ENCODE measurements around the gene RBM33.

RBM33 gene

DNA sequence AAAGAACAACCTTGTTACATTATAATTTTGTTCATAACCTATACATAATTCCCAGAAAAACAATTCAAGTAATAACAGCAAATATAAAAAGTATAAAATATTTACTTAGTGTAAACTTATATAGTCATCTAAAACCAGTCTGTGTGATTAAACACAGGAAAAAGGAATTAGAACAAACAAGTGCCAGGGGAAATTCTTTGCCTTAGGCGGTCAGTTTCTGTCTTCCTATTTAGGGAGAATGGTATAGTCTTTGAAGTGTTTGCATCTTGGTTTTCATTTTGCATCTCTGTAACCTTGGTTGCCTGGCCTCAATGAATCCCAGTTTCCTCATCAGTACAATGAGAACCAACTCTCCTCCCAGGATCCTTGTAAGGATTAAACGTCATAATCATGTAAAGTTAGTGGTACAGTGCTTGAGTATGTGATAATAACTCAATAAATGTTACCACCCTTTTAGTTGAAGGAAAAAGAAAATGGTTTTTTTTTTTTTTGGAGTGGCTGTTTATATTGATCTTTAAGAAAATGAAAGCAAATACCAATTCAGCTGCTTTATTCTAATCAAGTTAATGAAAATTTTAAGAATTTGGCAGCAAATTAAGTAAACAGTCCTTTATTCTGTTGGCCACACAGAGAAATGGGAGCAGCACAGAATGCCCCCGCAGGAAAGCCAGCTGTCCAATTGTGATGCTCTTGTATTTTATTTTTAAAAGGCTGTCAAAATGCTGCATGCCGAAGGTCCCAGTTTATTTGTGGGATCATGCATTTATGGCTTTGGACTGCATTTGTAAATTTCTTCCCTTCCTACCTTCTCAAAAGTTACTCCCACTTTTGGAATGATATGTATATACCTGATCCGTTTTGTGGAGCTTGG lies 106.0 kb downstream of the RBM33 start:
- DNase-seq: no peak

GRCh38 chr7:155751409-155751808 lies 106.9 kb downstream of the RBM33 start:
- DNase-seq: no peak

DNA sequence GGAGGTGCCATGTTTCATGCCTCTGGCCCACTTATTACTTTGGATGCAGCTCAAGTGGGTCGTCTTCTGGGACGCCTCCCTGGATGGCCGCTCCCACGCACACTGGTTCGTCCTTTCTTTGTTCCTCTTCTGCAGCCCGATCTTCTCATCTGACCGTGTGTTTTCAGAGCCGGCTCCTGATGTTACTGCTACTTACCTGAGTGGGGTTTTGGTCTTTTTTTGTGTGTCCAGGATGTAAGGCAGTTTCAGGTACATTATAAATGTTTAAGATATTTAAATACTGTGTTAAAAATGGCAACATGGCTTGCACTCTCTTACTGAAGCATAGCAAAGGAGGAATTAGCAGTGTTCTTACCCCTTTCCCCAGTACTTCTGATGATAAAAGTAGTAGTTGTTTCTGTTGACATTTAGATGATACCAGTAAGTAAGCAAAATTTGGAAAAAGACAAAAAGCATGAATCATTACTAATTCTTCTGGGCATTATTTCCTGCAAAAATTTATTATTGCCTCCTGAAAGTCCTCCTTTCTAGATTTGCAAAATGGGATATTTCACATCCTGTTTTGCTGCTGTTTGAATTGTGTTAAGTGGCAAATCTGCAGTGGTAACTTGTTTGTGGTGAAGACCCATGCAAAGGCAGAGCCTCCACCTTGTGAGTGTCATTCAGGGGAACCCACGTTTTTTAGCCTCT lies 108.4 kb downstream of the RBM33 start:
- DNase-seq: no peak

DNA sequence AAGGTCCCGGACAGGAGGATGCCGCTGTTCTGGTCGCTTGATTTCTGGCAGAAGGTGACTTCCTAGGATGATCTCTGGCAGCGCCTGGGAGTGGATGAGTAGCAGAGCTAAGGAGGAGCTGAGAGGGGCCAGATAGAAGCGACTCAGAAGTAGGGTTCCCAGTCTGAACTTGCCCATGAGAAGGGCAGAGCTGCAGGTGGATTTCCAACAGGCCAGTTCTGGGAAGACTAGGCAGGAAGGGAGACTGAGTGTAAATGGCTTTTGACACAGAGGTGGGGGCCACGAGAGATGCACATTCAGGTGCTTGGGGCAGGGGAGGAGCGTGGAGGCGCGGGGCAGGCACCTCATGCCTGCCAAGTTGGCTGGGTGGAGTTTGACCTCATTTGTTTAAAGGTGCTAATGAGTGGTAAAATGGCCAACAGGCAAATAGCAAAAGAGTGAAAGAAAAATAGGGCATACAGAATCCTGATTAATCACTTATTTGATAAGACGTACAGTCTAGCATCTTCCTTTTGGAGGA lies 109.0 kb downstream of the RBM33 start:
- no peak for DNase-seq

GRCh38 chr7:155754165-155754564 lies 109.7 kb downstream of the RBM33 start:
- DNase-seq: no peak

- DNase-seq: no peak
Measured at GRCh38 chr7:155755026-155755425, 110.6 kb downstream of the RBM33 start.

- no peak for DNase-seq
Measured at GRCh38 chr7:155756322-155756721, 111.9 kb downstream of the RBM33 start.

DNA sequence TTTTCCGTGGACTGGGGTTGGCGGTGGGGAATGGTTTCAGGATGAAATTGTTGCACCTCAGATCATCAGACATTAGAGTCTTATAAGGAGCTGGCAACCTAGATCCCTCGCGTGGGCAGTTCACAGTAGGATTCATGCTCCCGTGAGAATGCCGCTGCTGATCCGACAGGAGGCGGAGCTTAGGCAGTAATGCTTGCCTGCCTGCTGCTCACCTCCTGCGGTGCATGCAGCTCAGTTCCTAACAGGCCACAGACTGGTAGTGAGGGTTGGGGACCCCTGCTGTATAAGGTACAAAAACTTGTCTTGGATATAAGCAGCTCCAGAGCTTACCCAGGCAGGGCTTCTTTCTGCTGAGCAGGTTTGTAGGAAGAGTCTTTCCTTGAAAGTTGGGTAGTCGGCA lies 113.9 kb downstream of the RBM33 start:
- no peak for DNase-seq

- DNase-seq: no peak
Measured at GRCh38 chr7:155759740-155760430, 115.4 kb downstream of the RBM33 start.

DNA sequence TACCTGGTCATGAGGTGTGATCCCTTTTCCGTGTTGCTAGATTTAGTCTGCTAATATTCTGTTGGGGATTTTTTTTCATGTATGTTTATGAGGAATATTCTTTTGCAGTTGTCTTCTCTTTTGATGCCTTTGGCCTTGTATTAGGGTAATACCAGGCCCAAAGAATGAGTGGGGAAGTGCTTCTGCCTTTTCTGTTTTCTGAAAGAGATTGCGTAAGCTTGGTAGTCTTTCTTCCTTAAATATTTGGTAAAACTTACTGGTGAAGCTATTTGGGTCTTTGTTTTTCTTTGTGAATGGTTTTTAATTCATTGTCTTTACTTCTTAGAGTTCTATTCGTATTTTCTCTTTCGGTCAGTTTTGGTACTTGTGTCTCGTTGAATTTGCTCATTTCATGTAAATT lies 116.7 kb downstream of the RBM33 start:
- DNase-seq: no peak

GRCh38 chr7:155762036-155762435 lies 117.6 kb downstream of the RBM33 start:
- DNase-seq: no peak

GRCh38 chr7:155762655-155763054 lies 118.2 kb downstream of the RBM33 start:
- DNase-seq: no peak

GRCh38 chr7:155763122-155763521 lies 118.7 kb downstream of the RBM33 start:
- no peak for DNase-seq

GRCh38 chr7:155763691-155764437 lies 119.4 kb downstream of the RBM33 start:
- no peak for DNase-seq

GRCh38 chr7:155764438-155764793 lies 120.0 kb downstream of the RBM33 start:
- peak in 1 of 3 experiments; percentile 66 for DNase-seq

DNA sequence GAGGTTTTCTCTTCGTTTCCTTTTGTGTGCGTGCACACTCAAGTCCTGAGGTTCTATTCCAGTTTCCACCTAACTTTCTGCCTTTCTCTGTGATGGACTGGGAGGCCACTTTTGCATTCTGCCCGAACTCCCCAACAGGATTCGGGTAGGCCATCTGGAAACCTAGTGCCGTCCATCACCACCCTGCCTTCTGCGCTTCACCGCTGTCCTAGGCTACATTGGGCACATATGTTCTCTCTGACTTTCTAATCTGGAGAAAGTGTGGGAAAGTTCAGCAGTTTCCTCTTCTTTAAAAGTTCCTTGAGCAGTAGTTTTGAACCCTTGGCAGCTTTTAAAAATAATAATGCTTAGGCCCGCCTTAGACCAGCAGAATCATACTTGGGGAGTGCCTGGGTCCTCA lies 121.0 kb downstream of the RBM33 start:
- no peak for DNase-seq

DNA sequence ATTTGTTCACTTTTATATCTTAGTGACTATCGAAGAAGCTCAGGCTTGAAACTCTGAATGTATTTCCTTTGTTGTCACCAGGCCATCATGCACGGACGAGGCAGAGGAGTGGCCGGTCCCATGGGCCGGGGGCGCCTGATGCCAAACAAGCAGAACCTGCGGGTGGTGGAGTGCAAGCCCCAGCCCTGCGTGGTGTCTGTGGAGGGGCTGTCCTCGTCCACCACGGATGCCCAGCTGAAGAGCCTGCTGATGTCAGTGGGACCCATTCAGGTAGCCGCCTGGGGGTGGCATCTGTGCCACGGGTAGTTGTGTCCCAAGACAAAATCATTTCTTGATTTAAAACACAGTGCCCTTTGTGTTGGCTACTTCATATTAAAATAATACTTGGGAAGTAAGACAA lies 121.9 kb downstream of the RBM33 start:
- no peak for DNase-seq

DNA sequence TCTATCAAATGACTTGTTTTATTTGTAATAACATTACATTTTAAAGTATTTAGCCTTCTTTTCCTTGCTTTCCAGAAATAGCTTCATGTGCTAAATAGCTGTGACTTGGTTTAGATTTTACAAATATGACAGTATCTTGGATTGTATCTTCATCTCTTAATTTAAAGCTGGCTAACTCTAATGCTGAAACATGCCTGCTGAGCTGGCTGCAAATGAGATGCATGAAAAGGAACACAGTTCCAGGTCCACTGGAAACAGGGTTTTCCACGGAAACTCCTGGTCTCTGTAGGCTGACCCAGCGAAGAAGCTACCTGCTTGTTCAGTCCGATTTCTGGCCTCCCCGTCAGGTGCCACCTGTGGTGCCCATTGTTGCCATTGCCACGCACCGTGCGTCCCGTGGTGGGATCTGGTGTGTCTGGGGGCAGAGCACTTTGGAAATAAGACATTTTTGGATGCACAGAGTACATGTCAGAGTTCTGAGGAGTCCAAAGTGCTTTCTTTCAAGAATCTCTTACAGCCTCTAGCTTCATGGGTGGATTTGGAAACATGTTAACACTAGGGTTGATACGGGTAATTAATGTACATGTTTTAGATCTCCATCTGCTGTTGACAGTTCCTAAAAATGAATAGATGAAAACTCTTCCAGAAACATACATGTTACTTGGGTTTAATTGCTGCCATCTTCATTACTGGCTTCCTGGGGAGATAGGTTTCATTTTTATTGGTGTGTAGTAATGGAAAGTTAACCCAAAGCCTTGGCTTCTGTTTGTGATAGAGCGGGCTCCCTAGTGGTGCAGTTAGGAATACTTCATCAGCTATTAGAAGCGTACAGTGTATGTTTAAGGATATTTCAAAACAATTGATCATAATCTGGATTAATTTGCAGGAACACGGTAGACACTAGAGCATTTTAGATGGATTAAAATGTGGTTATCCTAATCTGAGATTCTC lies 122.8 kb downstream of the RBM33 start:
- no peak for DNase-seq

DNA sequence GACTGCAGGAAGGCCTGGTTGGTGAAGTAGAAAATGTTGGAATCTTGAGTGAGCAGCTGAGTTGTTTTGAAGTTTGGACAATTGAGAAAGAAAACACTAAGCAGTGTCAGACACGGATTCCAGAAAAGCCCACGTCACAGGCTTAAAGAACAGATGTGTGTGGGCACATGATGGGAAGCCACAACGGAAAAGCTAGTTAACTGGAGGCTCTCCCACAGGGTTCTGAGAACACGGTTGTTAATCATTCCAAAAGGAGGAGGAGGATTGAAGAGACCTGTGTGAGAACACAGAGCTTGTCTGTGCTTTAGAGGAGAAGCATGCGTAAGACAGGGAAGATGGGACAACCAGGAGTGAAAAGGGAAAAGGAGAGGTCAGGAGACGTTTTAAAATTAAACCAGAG lies 125.2 kb downstream of the RBM33 start:
- no peak for DNase-seq

DNA sequence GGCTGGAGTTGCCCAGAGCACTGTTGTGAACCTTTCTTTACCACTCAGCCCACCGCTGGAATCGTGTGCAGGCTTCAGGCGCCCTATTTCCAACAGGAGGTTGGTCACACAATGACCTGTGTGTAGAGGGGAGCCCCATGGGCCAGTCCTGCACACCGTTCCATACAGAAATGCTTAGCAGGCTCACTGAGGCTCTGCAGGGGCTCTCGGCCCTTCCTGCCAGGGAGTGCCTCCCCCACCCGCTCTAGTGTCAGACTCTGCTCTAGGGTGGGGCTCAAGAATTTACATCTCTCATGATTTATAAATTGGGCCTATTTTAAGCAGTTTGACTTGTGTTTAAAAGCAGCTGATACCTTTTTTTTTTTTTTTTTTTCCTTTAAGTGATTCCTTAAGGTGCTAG lies 125.8 kb downstream of the RBM33 start:
- no peak for DNase-seq

- DNase-seq: no peak
Measured at GRCh38 chr7:155773531-155773930, 129.1 kb downstream of the RBM33 start.

GRCh38 chr7:155774947-155775346 lies 130.5 kb downstream of the RBM33 start:
- no peak for DNase-seq
